Hepatocyte (in vitro differentiated cells): ENCODE measurements around the gene RPTOR. TPM values are rescaled to one million over a fixed set of nuclear protein-coding genes. Genes with fewer than 3 reads are reported as not detected.
"Not testable (repeated sequence)": the region's sequence is repeated elsewhere in the genome, so short reads cannot be mapped to it uniquely, and the experiment has no call there.

ENCODE experiments used
- DNase-seq: peaks from one replicate; pipeline ENCODE4 v3.0.0-alpha.2; 2016; ENCODE audit warnings: low spot score
- H2AFZ ChIP-seq: fragments of 200-600 bp; sonication (generic); 2 replicates; pipeline ENCODE4 v1.6.0; 2016; ENCODE audit warnings: antibody characterized with exemption, mild to moderate bottlenecking
- H3K27ac ChIP-seq: fragments of 200-600 bp; sonication (generic); 2 replicates; pipeline ENCODE4 v1.5.1; 2016; ENCODE audit warnings: mild to moderate bottlenecking
- H3K27me3 ChIP-seq: fragments of 200-600 bp; sonication (generic); 2 replicates; pipeline ENCODE4 v1.6.1; 2016
- H3K36me3 ChIP-seq: fragments of 200-600 bp; sonication (generic); replicated peaks from 2 replicates; pipeline ENCODE4 v1.5.1; 2016; ENCODE audit warnings: low read depth; ENCODE audit not compliant: insufficient read depth
- H3K4me1 ChIP-seq: fragments of 200-600 bp; sonication (generic); 2 replicates; pipeline ENCODE4 v1.5.1; 2016; ENCODE audit warnings: mild to moderate bottlenecking, moderate library complexity; ENCODE audit not compliant: insufficient read depth
- H3K4me2 ChIP-seq: fragments of 200-600 bp; sonication (generic); 2 replicates; pipeline ENCODE4 v1.6.0; 2016
- H3K4me3 ChIP-seq: fragments of 200-600 bp; sonication (generic); 2 replicates; pipeline ENCODE4 v1.5.1; 2016; ENCODE audit warnings: mild to moderate bottlenecking
- H3K79me2 ChIP-seq: fragments of 200-600 bp; sonication (generic); 2 replicates; pipeline ENCODE4 v1.6.0; 2017; ENCODE audit warnings: mild to moderate bottlenecking
- H3K9me2 ChIP-seq: fragments of 200-600 bp; sonication (generic); replicated peaks from 2 replicates; pipeline ENCODE4 v1.6.0; 2017; ENCODE audit warnings: mild to moderate bottlenecking; ENCODE audit not compliant: insufficient read depth
- H3K9me3 ChIP-seq: fragments of 200-600 bp; sonication (generic); 2 replicates; pipeline ENCODE4 v1.5.1; 2016; ENCODE audit warnings: low read depth, mild to moderate bottlenecking
- H4K20me1 ChIP-seq: fragments of 200-600 bp; sonication (generic); 2 replicates; pipeline ENCODE4 v1.6.0; 2016; ENCODE audit warnings: mild to moderate bottlenecking; ENCODE audit not compliant: insufficient read depth, poor library complexity, severe bottlenecking
- EZH2 ChIP-seq: fragments of 200-600 bp; sonication (generic); IDR thresholded peaks from 2 replicates; pipeline ENCODE4 v1.6.1; 2016; ENCODE audit warnings: antibody characterized with exemption, mild to moderate bottlenecking, borderline replicate concordance
- EZH2phosphoT487 ChIP-seq: fragments of 200-600 bp; sonication (generic); IDR thresholded peaks from one replicate; pipeline ENCODE4 v1.6.1; 2018; ENCODE audit warnings: antibody characterized with exemption, mild to moderate bottlenecking, low read depth, moderate library complexity; ENCODE audit not compliant: unreplicated experiment, severe bottlenecking
- WGBS: methylation state at CpG from one replicate; pipeline ENCODE4 v1.1.6; 2016; ENCODE audit warnings: low lambda C conversion rate; ENCODE audit errors: missing lambda C conversion rate; 5-methylcytosine and 5-hydroxymethylcytosine counted together
- polyA plus RNA-seq: library from polyadenylated mRNA; unstranded; fragments of >200 nt; fragmentation: Nextera tagmentation; extraction: Ambion mirVana; gene quantifications from 2 replicates; pipeline ENCODE4 v1.2.1, GENCODE V29; 2016
- total RNA-seq: library from RNA; depleted of rRNA; stranded (reverse); fragments of >200 nt; gene quantifications from 2 replicates; pipeline ENCODE4 v1.2.3, GENCODE V29; 2014
- TF ChIP-seq, protein P1 (sequence below): fragments of 200-600 bp; sonication (generic); IDR thresholded peaks from 2 replicates; pipeline ENCODE4 v1.5.1; 2016; ENCODE audit warnings: antibody characterized with exemption, mild to moderate bottlenecking; ENCODE audit not compliant: poor library complexity

Gene RPTOR
- total and polyA plus RNA-seq, 2 experiments from 2014 or later = 14.1 to 20.6 TPM

DNA sequence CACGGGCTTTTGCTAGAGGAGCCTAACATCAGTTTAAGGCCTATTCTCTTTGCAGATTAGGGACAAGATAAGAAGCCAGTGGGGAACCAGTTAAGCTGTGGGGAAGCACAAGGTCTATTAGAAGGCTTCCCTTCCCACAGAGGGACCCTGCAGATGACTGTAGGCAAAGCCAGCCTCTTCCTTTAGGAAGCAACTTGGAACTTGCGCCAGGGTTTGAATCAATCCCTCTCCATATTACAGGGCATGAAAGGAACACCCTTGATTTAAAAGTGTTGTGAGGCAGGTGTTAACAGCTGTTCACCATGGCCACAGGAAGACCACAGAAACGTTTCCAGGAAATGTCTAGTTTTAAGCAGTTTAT is 77.3 kb downstream of the RPTOR start:
- Histone ChIP-seq H2AFZ (no peak overlapping the region), H3K27ac (no peak overlapping the region), H3K9me3 (no peaks in the 10 kb centered on the region), H3K36me3 (no peaks in the 10 kb centered on the region), H3K4me2 (no peak overlapping the region), H3K79me2 (peaks cover 49% of the 10 kb centered on the region), H4K20me1 (no peaks in the 10 kb centered on the region), H3K27me3 (no peaks in the 10 kb centered on the region), H3K4me1 (no peaks in the 10 kb centered on the region), H3K4me3 (no peak overlapping the region), H3K9me2 (no peaks in the 10 kb centered on the region)
- 58% methylated on average over 3 of the region's 3 CpGs for WGBS
- TF ChIP-seq EZH2phosphoT487 (no peak), EZH2 (no peak)
- TF ChIP-seq, protein P1, sequence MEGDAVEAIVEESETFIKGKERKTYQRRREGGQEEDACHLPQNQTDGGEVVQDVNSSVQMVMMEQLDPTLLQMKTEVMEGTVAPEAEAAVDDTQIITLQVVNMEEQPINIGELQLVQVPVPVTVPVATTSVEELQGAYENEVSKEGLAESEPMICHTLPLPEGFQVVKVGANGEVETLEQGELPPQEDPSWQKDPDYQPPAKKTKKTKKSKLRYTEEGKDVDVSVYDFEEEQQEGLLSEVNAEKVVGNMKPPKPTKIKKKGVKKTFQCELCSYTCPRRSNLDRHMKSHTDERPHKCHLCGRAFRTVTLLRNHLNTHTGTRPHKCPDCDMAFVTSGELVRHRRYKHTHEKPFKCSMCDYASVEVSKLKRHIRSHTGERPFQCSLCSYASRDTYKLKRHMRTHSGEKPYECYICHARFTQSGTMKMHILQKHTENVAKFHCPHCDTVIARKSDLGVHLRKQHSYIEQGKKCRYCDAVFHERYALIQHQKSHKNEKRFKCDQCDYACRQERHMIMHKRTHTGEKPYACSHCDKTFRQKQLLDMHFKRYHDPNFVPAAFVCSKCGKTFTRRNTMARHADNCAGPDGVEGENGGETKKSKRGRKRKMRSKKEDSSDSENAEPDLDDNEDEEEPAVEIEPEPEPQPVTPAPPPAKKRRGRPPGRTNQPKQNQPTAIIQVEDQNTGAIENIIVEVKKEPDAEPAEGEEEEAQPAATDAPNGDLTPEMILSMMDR = no peak
- no peak for DNase-seq

DNA sequence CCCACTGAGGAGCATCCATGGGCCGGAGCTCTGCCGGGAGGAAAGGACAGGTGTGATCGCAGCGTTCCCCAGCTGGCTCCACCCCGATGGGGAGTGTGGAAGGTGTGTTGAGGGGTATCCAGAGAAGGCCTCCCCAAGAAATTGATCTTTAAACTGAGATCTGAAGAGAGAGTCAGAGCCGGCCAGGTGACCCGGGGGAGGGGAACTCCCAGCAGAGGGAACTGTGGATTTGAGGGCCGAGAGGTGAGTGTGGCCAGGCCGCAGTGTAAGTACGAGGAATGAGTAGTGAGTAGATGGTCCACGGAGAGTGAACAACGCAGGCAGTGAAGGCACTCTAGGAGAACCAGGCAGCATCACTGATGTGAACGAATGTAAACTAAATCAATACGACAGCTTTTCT is 80.2 kb downstream of the RPTOR start:
- Histone ChIP-seq H3K4me3 (no peak overlapping the region), H3K9me2 (no peaks in the 10 kb centered on the region), H3K9me3 (no peaks in the 10 kb centered on the region), H4K20me1 (no peaks in the 10 kb centered on the region), H3K27ac (no peak overlapping the region), H3K4me2 (no peak overlapping the region), H3K4me1 (no peaks in the 10 kb centered on the region), H2AFZ (no peak overlapping the region), H3K79me2 (peaks cover 45% of the 10 kb centered on the region), H3K36me3 (no peaks in the 10 kb centered on the region), H3K27me3 (no peaks in the 10 kb centered on the region)
- TF ChIP-seq EZH2phosphoT487 = no peak
- no peak for TF ChIP-seq EZH2
- TF ChIP-seq, protein P1 = no peak
- 86% methylated on average over 14 of the region's 14 CpGs for WGBS
- DNase-seq = no peak

DNA sequence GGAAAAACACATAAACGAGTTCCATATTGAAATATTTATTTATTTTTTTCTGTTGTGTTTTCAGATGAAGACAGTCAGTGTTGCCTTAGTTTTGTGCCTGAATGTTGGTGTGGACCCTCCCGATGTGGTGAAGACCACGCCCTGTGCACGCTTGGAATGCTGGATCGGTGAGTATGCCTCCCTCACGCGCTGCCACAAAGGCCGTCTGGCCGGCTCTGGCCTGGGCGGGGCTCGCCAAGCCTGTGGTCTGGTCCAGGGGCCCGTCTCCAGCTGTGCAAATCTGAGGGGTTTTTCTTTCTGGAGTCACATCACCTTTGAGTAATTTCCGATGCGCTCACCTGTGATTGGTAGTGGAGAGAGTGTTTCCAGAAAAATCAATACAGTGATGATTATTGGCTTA is 81.0 kb downstream of the RPTOR start:
- whole genome bisulfite sequencing = 93% methylated on average over 14 of the region's 14 CpGs
- Histone ChIP-seq H4K20me1 (no peaks in the 10 kb centered on the region), H3K9me2 (no peaks in the 10 kb centered on the region), H2AFZ (no peak overlapping the region), H3K36me3 (no peaks in the 10 kb centered on the region), H3K4me2 (no peak overlapping the region), H3K79me2 (peaks cover 44% of the 10 kb centered on the region), H3K9me3 (no peaks in the 10 kb centered on the region), H3K27ac (no peak overlapping the region), H3K4me1 (no peaks in the 10 kb centered on the region), H3K4me3 (no peak overlapping the region), H3K27me3 (no peaks in the 10 kb centered on the region)
- TF ChIP-seq EZH2 (no peak), EZH2phosphoT487 (no peak)
- TF ChIP-seq, protein P1 = no peak
- no peak for DNase-seq

DNA sequence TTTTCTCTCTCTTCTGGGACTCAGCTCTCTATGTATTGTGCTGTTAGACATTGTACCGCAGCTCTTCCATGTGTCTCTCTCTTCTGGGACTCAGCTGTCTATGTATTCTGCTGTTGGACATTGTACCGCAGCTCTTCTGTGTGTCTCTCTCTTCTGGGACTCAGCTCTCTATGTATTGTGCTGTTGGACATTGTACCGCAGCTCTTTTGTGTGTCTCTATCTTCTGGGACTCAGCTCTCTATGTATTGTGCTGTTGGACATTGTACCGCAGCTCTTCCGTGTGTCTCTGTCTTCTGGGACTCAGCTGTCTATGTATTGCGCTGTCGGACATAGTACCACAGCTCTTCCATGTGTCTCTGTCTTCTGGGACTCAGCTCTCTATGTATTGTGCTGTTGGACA is 84.2 kb downstream of the RPTOR start:
- DNase-seq, H3K4me1 ChIP-seq, H3K36me3 ChIP-seq, H3K27ac ChIP-seq, H3K27me3 ChIP-seq, H3K9me3 ChIP-seq, H3K4me3 ChIP-seq, H3K4me2 ChIP-seq, H3K9me2 ChIP-seq, H2AFZ ChIP-seq, H4K20me1 ChIP-seq: not testable (repeated sequence)
- peaks cover 22% of the 10 kb centered on the region for H3K79me2 ChIP-seq
- WGBS = 97% methylated on average over 7 of the region's 7 CpGs
